Camera-type eye (tissue), 1 donor: ENCODE measurements around the gene ROMO1. TPM values are rescaled to one million over a fixed set of nuclear protein-coding genes. Genes with fewer than 3 reads are reported as not detected.

ENCODE experiments used
- total RNA-seq: library from RNA; depleted of rRNA; stranded (reverse); fragments of >200 nt; gene quantifications from one replicate; pipeline ENCODE4 v1.2.3, GENCODE V29; 2014

ROMO1 gene
- 49.9 TPM for total RNA-seq

DNA sequence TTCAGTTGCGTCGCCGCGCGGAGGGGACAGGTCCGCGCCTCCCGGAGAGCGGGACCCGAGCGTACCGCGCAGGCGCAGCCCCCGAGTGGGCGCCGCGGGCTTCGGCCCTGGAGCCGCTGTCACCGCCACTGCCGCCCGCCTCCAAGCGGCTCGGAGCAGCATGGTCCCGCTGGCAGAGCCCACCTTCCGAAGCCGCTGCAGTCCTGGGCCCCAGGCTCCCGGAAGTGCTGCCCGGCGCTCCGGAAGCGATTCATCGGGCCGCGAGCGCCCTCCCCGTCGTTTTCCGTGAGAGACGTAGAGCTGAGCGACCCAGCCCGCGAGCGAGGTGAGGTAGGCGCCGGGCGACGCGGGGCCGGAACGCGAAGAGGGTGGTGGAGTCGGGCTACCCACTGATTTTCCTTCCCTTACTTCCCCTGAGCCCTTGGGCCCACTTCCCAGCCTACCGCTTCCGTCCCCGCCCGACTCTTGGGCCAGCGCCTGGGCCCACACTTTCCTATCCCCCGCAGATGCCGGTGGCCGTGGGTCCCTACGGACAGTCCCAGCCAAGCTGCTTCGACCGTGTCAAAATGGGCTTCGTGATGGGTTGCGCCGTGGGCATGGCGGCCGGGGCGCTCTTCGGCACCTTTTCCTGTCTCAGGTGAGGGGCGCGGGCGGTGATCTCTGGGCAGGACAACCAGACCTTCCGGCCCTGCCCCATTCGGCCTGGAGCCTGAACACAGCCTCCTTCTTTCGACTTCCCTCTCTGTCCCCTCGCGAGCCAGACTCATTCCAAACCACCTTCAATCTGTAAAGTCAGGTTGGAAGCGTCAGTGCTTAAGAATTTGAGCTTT lies at the start of gene ROMO1, which contains the start of gene NFS1:
Gene ROMO1 (plus strand): TSS at position 279 of the 830 bp plus-strand sequence. CDS start 228 bp downstream, at position 507.
Gene NFS1 (minus strand): TSS at position 226 of the 830 bp plus-strand sequence. CDS start 64 bp downstream, at position 162.

DNA sequence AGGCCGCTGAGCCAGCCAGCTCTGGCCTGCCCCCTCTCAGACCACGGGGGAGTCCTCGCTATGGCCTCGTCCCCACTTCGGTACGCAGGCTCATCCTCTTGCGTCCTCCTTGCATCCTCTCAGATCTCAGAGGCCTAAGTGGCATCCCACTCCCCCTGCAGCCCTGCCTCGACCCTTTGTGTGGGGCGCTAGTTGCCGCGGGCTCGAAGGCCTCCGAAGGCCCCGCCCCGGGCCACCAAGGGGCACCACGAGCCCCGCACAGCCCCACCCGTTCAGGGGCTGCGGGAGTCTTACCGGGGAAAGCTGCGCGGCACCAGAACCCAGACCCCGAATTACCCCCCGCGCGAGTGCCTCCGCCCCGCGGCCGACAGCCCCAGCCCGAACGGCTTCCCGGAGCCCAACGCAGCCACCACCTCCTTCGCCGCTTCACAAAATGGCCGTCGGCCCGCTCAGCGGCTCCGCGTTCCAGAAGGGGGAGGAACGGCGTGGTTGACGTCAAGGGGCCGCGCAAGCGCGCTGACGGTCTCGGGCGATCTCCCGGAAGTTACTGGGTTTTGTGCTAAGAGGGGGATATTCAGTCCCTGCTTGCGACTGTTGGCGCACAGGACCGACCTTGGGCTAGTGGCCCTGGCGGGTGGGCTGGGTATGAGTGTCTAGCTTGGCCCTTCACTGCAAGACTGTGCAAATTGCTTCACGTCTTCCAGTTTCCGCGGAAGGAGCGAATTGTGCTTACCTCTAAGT lies 34.6 kb upstream of the ROMO1 start, which contains the start of the genes CPNE1 and RBM12:
Gene CPNE1 (minus strand): TSS at position 435 of the 741 bp plus-strand sequence. CDS start 31,977 bp downstream, outside the sequence.
Gene RBM12 (minus strand): TSS at position 435 of the 741 bp plus-strand sequence. CDS start 9,578 bp downstream, outside the sequence.

DNA sequence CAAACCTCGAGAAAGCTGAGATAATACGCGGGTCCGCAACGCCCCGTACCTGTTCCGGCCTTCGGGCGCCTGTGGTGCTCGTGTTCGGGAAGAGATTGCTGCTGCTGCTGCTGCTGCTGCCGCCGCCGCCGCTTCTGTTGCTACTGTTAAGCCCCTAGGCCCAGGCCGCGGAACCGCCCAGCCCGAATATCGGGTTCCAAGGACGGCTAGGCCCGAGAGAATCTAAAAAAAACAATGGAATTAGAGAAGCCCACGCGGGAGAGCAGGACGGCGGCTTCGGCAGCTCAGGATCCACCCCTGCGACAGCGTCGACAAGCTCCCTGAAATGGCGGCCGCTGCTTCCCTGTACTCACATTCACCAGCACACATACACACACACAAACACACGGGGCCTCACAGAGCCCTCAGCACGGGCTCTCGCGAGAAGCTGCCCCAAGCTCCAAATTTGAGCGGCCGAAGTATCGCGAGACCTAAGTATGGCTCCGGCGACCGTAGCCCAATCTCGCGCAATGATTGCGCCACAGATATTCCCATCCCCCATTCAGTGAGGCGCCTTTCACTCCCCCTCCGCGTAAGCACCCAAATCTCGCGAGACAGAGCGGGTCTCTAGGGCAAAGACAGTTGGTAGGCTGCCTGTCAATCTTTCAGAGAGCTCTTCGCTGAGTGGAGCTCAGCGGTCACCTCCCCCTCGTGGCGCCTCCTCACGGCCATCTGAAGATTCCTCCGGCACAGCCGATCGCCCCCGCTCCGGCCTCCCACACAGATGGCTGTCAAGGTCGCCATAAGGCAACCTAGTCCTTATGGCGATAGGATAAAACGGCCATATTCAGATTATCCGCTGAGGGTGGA lies 42.9 kb downstream of the ROMO1 start, which contains the start of gene RBM39:
Gene RBM39 (minus strand): TSS at position 369 of the 849 bp plus-strand sequence. CDS start 1,386 bp downstream, outside the sequence.

Other genes with a start within 250 kb of the ROMO1 start
- gene CEP250, start 243.8 kb upstream of the ROMO1 start, total RNA-seq, result 50.9 TPM
- gene C20orf173, start 169.8 kb upstream of the ROMO1 start, total RNA-seq, result not detected
- gene ERGIC3, start 157.3 kb upstream of the ROMO1 start, total RNA-seq, result 217 TPM
- 1.2 TPM for gene SPAG4, start 83.6 kb upstream of the ROMO1 start, total RNA-seq
- gene CPNE1, start 34.5 kb upstream of the ROMO1 start, total RNA-seq, result 86.6 TPM
- 87.4 TPM for gene RBM12, start 34.5 kb upstream of the ROMO1 start, total RNA-seq
- 38.4 TPM for gene NFS1, start 53 bp upstream of the ROMO1 start, total RNA-seq
- gene RBM39, start 42.9 kb downstream of the ROMO1 start, total RNA-seq, result 668 TPM
- 46.5 TPM for gene PHF20, start 72.6 kb downstream of the ROMO1 start, total RNA-seq